ENCODE data around the gene NDUFAF2.

GRCh38 chr5:61020415-61020814, 75.4 kb downstream of the NDUFAF2 start:
- TF ChIP-seq CTCF (IDR thresholded peaks at IDR 0.05; ENCODE audit: low read depth, low read length) (no peak), EZH2phosphoT487 (IDR thresholded peaks at IDR 0.05; ENCODE audit: low read depth) (no peak)
